H9 (cell line): Measurements from ENCODE around the gene LEFTY1. TPM values are rescaled to one million over a fixed set of nuclear protein-coding genes. Genes with fewer than 3 reads are reported as not detected.

Experiments
- DNase-seq: peaks from one replicate; pipeline ENCODE4 v3.0.0-alpha.2; 2017
- H2AFZ ChIP-seq: one replicate; pipeline ENCODE4 v1.6.1; 2013; ENCODE audit warnings: mild to moderate bottlenecking, low read length, control low read depth, moderate library complexity
- H2AK5ac ChIP-seq: 2 replicates; pipeline ENCODE4 v1.6.1; 2013; ENCODE audit warnings: low read length, control low read depth, mixed read lengths; ENCODE audit not compliant: insufficient read length
- H2BK120ac ChIP-seq: one replicate; pipeline ENCODE4 v1.6.1; 2013; ENCODE audit warnings: low read depth, mild to moderate bottlenecking, low read length, control low read depth, inconsistent platforms; ENCODE audit not compliant: poor library complexity, severe bottlenecking
- H2BK12ac ChIP-seq: 2 replicates; pipeline ENCODE4 v1.6.1; 2013; ENCODE audit warnings: low read length, control low read depth, mixed read lengths, low read depth; ENCODE audit not compliant: insufficient read length
- H2BK15ac ChIP-seq: 2 replicates; pipeline ENCODE4 v1.6.1; 2013; ENCODE audit warnings: low read depth, low read length, control low read depth
- H2BK20ac ChIP-seq: one replicate; pipeline ENCODE4 v1.6.1; 2013; ENCODE audit warnings: low read depth, mild to moderate bottlenecking, low read length, control low read depth, inconsistent platforms; ENCODE audit not compliant: poor library complexity, severe bottlenecking
- H2BK5ac ChIP-seq: 2 replicates; pipeline ENCODE4 v1.6.1; 2013; ENCODE audit warnings: low read length, control low read depth, mixed read lengths; ENCODE audit not compliant: insufficient read length
- H3K14ac ChIP-seq: 2 replicates; pipeline ENCODE4 v1.6.1; 2013; ENCODE audit warnings: low read length, control low read depth; ENCODE audit not compliant: insufficient read depth
- H3K18ac ChIP-seq: 2 replicates; pipeline ENCODE4 v1.6.1; 2013; ENCODE audit warnings: low read depth, mild to moderate bottlenecking, mixed read lengths, low read length, control low read depth; ENCODE audit not compliant: insufficient read length
- H3K23ac ChIP-seq: 2 replicates; pipeline ENCODE4 v1.6.1; 2013; ENCODE audit warnings: low read length, control low read depth, mixed read lengths, low read depth; ENCODE audit not compliant: insufficient read length
- H3K23me2 ChIP-seq: 2 replicates; pipeline ENCODE4 v1.6.1; 2013; ENCODE audit warnings: low read depth, mild to moderate bottlenecking, mixed read lengths, low read length, control low read depth; ENCODE audit not compliant: insufficient read length, poor library complexity, severe bottlenecking
- H3K27ac ChIP-seq: 2 replicates; pipeline ENCODE4 v1.5.1; 2013; ENCODE audit warnings: low read length, control low read depth, mixed read lengths, low read depth; ENCODE audit not compliant: insufficient read length
- H3K27me3 ChIP-seq: 2 replicates; pipeline ENCODE4 v1.6.1; 2013; ENCODE audit warnings: low read length, control low read depth, inconsistent platforms; ENCODE audit not compliant: insufficient read depth
- H3K4ac ChIP-seq: 2 replicates; pipeline ENCODE4 v1.6.1; 2013; ENCODE audit warnings: low read depth, mild to moderate bottlenecking, control low read depth, inconsistent platforms, low read length, moderate library complexity
- H3K4me1 ChIP-seq: 2 replicates; pipeline ENCODE4 v1.6.1; 2013; ENCODE audit warnings: low read length, control low read depth, inconsistent platforms; ENCODE audit not compliant: insufficient read depth
- H3K4me2 ChIP-seq: 2 replicates; pipeline ENCODE4 v1.6.1; 2013; ENCODE audit warnings: low read length, control low read depth, mixed read lengths; ENCODE audit not compliant: insufficient read length, insufficient read depth
- H3K56ac ChIP-seq: 2 replicates; pipeline ENCODE4 v1.6.1; 2013; ENCODE audit warnings: low read depth, mild to moderate bottlenecking, mixed read lengths, low read length, control low read depth; ENCODE audit not compliant: insufficient read length
- H3K79me1 ChIP-seq: 2 replicates; pipeline ENCODE4 v1.6.1; 2013; ENCODE audit warnings: low read depth, mild to moderate bottlenecking, moderate library complexity, low read length, control low read depth, inconsistent platforms; ENCODE audit not compliant: insufficient read depth, poor library complexity, severe bottlenecking
- H3K79me2 ChIP-seq: 2 replicates; pipeline ENCODE4 v1.6.1; 2013; ENCODE audit warnings: low read length, control low read depth, inconsistent platforms; ENCODE audit not compliant: insufficient read depth
- H3K9ac ChIP-seq: 2 replicates; pipeline ENCODE4 v1.6.1; 2013; ENCODE audit warnings: low read length, control low read depth, mixed read lengths; ENCODE audit not compliant: insufficient read length; ENCODE audit errors: extremely low read depth
- H3K9me3 ChIP-seq: one replicate; pipeline ENCODE4 v1.6.1; 2013; ENCODE audit warnings: low read depth, low read length, inconsistent platforms; ENCODE audit not compliant: control insufficient read depth
- H3T11ph ChIP-seq: one replicate; pipeline ENCODE4 v1.6.1; 2013; ENCODE audit warnings: mild to moderate bottlenecking, low read length, control low read depth, inconsistent platforms
- H4K20me1 ChIP-seq: one replicate; pipeline ENCODE4 v1.6.1; 2013; ENCODE audit not compliant: control insufficient read depth, insufficient read length, insufficient read depth
- H4K5ac ChIP-seq: 2 replicates; pipeline ENCODE4 v1.6.1; 2013; ENCODE audit warnings: low read depth, mild to moderate bottlenecking, mixed read lengths, low read length, control low read depth; ENCODE audit not compliant: insufficient read length
- H4K8ac ChIP-seq: replicated peaks from 2 replicates; pipeline ENCODE4 v1.6.1; 2013; ENCODE audit warnings: low read length, control low read depth, mixed read lengths, low read depth; ENCODE audit not compliant: insufficient read length
- H4K91ac ChIP-seq: 2 replicates; pipeline ENCODE4 v1.6.1; 2013; ENCODE audit warnings: low read depth, mild to moderate bottlenecking, moderate library complexity, mixed read lengths, low read length, control low read depth; ENCODE audit not compliant: insufficient read length
- H3K27ac Mint-ChIP-seq, 3 experiments: 2 replicates in 2 of 3; 3 replicates in 1 of 3; pipeline ENCODE4 v1.8.0; 2020 to 2021; ENCODE audit warnings: mixed read lengths in 3 of 3, mild to moderate bottlenecking in 1 of 3, moderate library complexity in 1 of 3
- H3K27me3 Mint-ChIP-seq: 2 replicates; pipeline ENCODE4 v1.8.0; 2021; ENCODE audit warnings: low read depth, mild to moderate bottlenecking, moderate library complexity, mixed read lengths
- H3K36me3 Mint-ChIP-seq, 3 experiments: 2 replicates in 2 of 3; 3 replicates in 1 of 3; pipeline ENCODE4 v1.8.0; 2020 to 2021; ENCODE audit warnings: low read depth in 3 of 3, mixed read lengths in 3 of 3; ENCODE audit not compliant: insufficient read depth in 1 of 3
- H3K4me1 Mint-ChIP-seq, 2 experiments: 2 replicates each; pipeline ENCODE4 v1.8.0; 2020; ENCODE audit warnings: mixed read lengths in 2 of 2
- H3K4me3 Mint-ChIP-seq, 2 experiments: 2 replicates in 1 of 2; 3 replicates in 1 of 2; pipeline ENCODE4 v1.8.0; 2020 to 2021; ENCODE audit warnings: mild to moderate bottlenecking in 2 of 2, mixed read lengths in 2 of 2, moderate library complexity in 1 of 2
- H3K9me3 Mint-ChIP-seq, 2 experiments: 2 replicates in 1 of 2; 3 replicates in 1 of 2; pipeline ENCODE4 v1.8.0; 2020; ENCODE audit warnings: mild to moderate bottlenecking in 2 of 2, mixed read lengths in 2 of 2, moderate library complexity in 1 of 2
- CTCF ChIP-seq: fragments of 200-600 bp; sonication (generic); conservative IDR thresholded peaks from 3 replicates; pipeline ENCODE4 v1.8.0; 2021; ENCODE audit warnings: antibody characterized with exemption, mild to moderate bottlenecking
- WGBS: extraction: QIAGEN DNeasy Blood & Tissue Kit; methylation state at CpG from one replicate; pipeline ENCODE4 v1.1.7; 2013; ENCODE audit warnings: missing lambda C conversion rate, low lambda C conversion rate, mixed read lengths; ENCODE audit not compliant: insufficient read length; ENCODE audit errors: extremely low coverage; 5-methylcytosine and 5-hydroxymethylcytosine counted together
- total RNA-seq: library from RNA; stranded (reverse); gene quantifications from 2 replicates; pipeline ENCODE4 v1.2.1, GENCODE V29; 2021

The LEFTY1 gene
- total RNA-seq, 1 experiment from 2014 or later: 107 TPM

GRCh38 chr1:225923692-225924555 lies 35.0 kb upstream of the LEFTY1 start, which contains the start of gene PYCR2:
Gene PYCR2 (minus strand): TSS chr1:225924250. CDS start chr1:225924110, 140 bp downstream.
- no peak within 1 kb of the TSS for H3K4ac ChIP-seq
- H2BK120ac ChIP-seq: no peak within 1 kb of the TSS
- peaks cover 3% of the 10 kb centered on the region for H4K20me1 ChIP-seq
- peak within 1 kb of the TSS; percentile 79 for H3K4me2 ChIP-seq
- no peaks in the 10 kb centered on the region for H3K9me3 ChIP-seq
- no peak within 1 kb of the TSS for H2BK15ac ChIP-seq
- H3K14ac ChIP-seq: peak within 1 kb of the TSS; percentile 81
- H3K79me1 ChIP-seq: no peaks in the 10 kb centered on the region
- no peak within 1 kb of the TSS for H3K27ac ChIP-seq
- peak within 1 kb of the TSS; percentile 35 for H3K18ac ChIP-seq
- H3K4me3 Mint-ChIP-seq: peak within 1 kb of the TSS; percentile 96 to 98
- no peak within 1 kb of the TSS for H2BK5ac ChIP-seq
- peaks cover 12 to 19% of the 10 kb centered on the region in 2 experiments for H3K4me1 Mint-ChIP-seq
- WGBS: no CpG with 5 or more reads among the region's 80 CpGs
- no peaks in the 10 kb centered on the region for H3K27me3 Mint-ChIP-seq
- H3K27ac Mint-ChIP-seq: peak within 1 kb of the TSS; percentile 93 to 98 (median 94)
- peaks cover 4% of the 10 kb centered on the region for H3K23me2 ChIP-seq
- H3K27me3 ChIP-seq: no peaks in the 10 kb centered on the region
- H3K36me3 Mint-ChIP-seq: peaks cover 38 to 44% (median 38%) of the 10 kb centered on the region in 3 experiments; a peak in 6 of 7 replicates
- DNase-seq: peak; percentile 96
- H2AK5ac ChIP-seq: no peak within 1 kb of the TSS
- no peaks in the 10 kb centered on the region for H3K9me3 Mint-ChIP-seq
- H2AFZ ChIP-seq: no peak within 1 kb of the TSS
- no peaks in the 10 kb centered on the region for H3K4me1 ChIP-seq
- no peak within 1 kb of the TSS for H4K5ac ChIP-seq
- TF ChIP-seq CTCF: no peak
- no peak within 1 kb of the TSS for H2BK12ac ChIP-seq
- no peak within 1 kb of the TSS for H4K8ac ChIP-seq
- H2BK20ac ChIP-seq: no peak within 1 kb of the TSS
- H3K56ac ChIP-seq: no peak within 1 kb of the TSS
- H3K9ac ChIP-seq: peak within 1 kb of the TSS; percentile 80
- H4K91ac ChIP-seq: no peak within 1 kb of the TSS
- H3T11ph ChIP-seq: no peak within 1 kb of the TSS
- H3K79me2 ChIP-seq: peaks cover 5% of the 10 kb centered on the region; the same call in 1 of the 2 replicates
- H3K23ac ChIP-seq: no peak within 1 kb of the TSS
